ENCODE measurements around the gene SNRPD1.

DNA sequence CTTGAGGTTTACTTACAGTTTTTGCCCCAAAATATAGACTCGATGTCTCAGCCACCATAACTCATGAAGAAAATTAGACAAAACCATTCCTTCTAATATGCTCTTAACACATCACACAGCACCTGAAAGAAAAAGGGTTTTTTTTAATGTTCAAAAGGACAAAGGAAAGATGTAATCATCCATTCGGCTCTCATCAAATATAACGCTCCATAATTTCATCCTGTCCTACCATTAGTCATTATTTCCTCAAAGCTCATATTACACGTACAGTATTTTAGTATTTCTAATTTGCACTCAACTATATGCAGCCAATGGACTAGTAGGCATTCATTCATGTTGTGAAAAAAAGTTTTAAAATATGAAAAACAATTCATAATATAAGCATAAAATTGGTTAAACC lies 36.5 kb upstream of the SNRPD1 start:
- no peak for TF ChIP-seq EP300 (IDR thresholded peaks at IDR 0.05)
- TF ChIP-seq, protein P1, sequence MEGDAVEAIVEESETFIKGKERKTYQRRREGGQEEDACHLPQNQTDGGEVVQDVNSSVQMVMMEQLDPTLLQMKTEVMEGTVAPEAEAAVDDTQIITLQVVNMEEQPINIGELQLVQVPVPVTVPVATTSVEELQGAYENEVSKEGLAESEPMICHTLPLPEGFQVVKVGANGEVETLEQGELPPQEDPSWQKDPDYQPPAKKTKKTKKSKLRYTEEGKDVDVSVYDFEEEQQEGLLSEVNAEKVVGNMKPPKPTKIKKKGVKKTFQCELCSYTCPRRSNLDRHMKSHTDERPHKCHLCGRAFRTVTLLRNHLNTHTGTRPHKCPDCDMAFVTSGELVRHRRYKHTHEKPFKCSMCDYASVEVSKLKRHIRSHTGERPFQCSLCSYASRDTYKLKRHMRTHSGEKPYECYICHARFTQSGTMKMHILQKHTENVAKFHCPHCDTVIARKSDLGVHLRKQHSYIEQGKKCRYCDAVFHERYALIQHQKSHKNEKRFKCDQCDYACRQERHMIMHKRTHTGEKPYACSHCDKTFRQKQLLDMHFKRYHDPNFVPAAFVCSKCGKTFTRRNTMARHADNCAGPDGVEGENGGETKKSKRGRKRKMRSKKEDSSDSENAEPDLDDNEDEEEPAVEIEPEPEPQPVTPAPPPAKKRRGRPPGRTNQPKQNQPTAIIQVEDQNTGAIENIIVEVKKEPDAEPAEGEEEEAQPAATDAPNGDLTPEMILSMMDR (IDR thresholded peaks at IDR 0.05), result no peak
- TF ChIP-seq POLR2A (IDR thresholded peaks at IDR 0.05), result no peak

All from gastroesophageal sphincter (tissue), 3 donors.